HS-27A (cell line): Measurements from ENCODE around the gene ZNF280D.

Experiments used
- DNase-seq: peaks from one replicate; pipeline ENCODE4 v3.0.0-alpha.2; 2012; ENCODE audit warnings: low read depth, missing footprints

The ZNF280D gene

DNA sequence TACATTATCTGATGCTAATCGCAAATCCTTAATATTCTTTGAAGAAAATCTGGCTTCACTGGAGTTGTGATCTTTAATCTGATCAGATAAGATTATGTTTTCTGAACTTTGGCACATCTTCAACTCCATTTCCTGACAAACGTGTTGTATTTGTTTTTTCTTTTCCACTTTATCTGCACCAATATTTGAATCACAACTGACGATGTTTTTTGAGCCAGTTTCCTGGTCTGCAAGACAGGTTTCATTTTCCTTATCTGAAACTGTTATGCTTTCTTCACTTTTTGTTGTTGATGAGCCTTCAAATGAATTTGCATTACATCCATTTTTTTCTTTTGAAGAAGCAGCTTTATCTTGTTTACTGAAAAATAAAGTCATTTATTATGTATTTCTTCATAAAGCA lies 101.5 kb downstream of the ZNF280D start:
- DNase-seq, result no peak

- peak; percentile 26 for DNase-seq
Observed at GRCh38 chr15:56628893-56629532, 104.3 kb downstream of the ZNF280D start.

DNA sequence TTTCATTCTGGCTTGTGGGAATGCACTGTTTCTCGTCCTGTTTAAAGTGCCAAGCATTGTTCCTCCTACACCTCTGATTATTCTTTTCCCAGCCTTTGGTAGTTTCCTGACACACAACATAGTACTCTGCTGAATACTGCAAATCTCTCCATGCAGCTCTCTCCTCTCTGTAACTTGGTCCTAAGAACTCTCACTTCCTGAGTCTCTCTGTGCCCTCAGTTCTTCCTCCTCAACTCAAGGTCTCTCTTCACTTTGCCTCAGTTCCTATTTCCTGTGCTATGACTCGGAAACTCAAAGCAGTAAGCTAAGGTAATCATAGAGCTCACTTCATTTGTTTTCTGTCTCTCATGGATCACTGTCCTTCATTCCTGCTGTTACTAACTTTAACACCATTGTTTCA lies 113.4 kb downstream of the ZNF280D start:
- DNase-seq, result no peak

GRCh38 chr15:56617628-56618027 lies 115.7 kb downstream of the ZNF280D start:
- no peak for DNase-seq

GRCh38 chr15:56616551-56616950 lies 116.8 kb downstream of the ZNF280D start:
- DNase-seq, result no peak

GRCh38 chr15:56613811-56614210 lies 119.5 kb downstream of the ZNF280D start:
- no peak for DNase-seq

DNA sequence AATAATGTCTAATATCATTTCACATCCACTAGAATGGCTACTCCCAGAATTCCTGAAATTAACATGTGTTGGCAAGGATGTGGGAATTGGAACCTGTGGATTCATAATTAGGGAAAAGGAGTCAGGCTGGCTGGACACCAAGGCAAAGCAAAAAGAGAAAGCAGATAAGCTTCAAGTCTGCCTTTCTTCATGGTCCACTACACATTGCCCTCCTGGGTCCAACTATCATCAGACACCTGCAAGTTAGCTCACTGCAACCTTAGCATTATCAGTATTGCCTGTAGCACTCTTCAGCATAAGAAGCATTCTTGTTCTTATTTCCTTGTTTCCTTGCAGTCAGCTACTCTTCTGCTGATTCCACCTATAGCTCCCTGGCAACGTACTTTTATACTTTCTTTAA lies 124.3 kb downstream of the ZNF280D start:
- DNase-seq, result no peak

DNA sequence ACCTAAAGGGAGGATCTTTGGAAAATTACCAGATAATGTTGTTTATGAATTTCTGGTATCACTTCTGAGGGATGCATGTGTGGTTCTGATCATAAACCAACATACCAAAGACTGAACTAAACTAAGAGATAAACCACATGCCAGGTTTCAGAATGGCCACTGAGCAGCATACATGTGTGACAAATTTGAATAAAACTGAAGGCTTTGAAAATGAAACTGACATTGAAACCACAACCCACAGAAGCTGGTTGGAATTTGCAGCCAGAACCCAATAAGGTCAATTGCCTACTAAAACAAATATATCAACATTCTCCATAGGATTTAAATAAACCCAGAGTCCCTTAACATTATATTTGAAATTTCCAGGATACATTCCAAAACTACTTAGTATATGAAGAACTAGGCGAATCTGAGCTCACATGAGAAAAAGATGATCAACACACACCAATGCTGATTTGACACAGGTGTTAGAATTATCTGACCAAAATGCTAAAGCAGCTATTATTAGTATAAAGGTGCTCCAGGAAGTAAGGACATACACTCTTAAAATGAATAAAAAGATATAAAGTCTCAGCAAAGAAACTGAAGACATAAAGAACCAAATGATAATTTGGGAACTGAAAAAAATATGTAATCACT lies 125.0 kb downstream of the ZNF280D start:
- DNase-seq, result no peak

- DNase-seq, result no peak
Observed at GRCh38 chr15:56602253-56602652, 131.1 kb downstream of the ZNF280D start.

- DNase-seq, result no peak
Observed at GRCh38 chr15:56600380-56600779, 132.9 kb downstream of the ZNF280D start.

- peak; percentile 76 for DNase-seq
Observed at GRCh38 chr15:56598991-56599390, 134.3 kb downstream of the ZNF280D start.

GRCh38 chr15:56587686-56588085 lies 145.6 kb downstream of the ZNF280D start:
- peak; percentile 51 for DNase-seq

DNA sequence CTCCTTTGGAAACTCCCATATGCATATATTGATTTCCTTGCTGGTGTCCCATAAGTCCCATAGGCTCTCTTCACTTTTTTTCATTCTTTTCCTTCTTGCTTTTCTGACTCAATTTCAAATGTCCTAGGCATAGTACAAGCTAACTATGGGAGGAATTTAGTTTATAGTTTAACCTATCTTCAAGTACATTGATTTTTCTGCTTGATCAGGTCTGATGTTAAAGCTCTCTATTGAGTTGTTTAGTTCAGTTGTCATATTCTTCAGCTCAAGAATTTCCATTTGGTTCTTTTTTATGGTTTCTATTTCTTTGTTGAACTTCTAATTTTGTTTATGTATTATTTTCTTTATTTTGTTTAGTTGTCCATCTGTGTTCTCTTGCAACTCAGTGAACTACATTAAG lies 147.1 kb downstream of the ZNF280D start:
- no peak for DNase-seq

GRCh38 chr15:56582785-56583184 lies 150.5 kb downstream of the ZNF280D start:
- no peak for DNase-seq
